Astrocyte (in vitro differentiated cells and primary cell): ENCODE data around the gene UBR4. TPM values are rescaled to one million over a fixed set of nuclear protein-coding genes. Genes with fewer than 3 reads are reported as not detected.

Experiments used
- DNase-seq: peaks from one replicate; pipeline ENCODE4 v3.0.0-alpha.2; 2010; ENCODE audit warnings: low read depth
- FAIRE-seq: peaks from 2 replicates; lab custom pipeline; 2011; peaks lifted over from hg19 to GRCh38; lab: Jason Lieb, UNC
- H2AFZ ChIP-seq: 2 replicates; pipeline ENCODE4 v1.6.0; 2012; ENCODE audit warnings: low read depth, low read length, inconsistent platforms
- H3K27ac ChIP-seq: 2 replicates; pipeline ENCODE4 v1.5.1; 2011; ENCODE audit warnings: low read depth, low read length, inconsistent platforms
- H3K27me3 ChIP-seq: 2 replicates; pipeline ENCODE4 v1.6.0; 2011; ENCODE audit warnings: low read length, inconsistent platforms; ENCODE audit not compliant: insufficient read depth
- H3K36me3 ChIP-seq: 2 replicates; pipeline ENCODE4 v1.5.1; 2011; ENCODE audit warnings: low read length, inconsistent platforms; ENCODE audit not compliant: insufficient read depth
- H3K4me1 ChIP-seq: 2 replicates; pipeline ENCODE4 v1.5.1; 2011; ENCODE audit warnings: low read length, inconsistent platforms; ENCODE audit not compliant: insufficient read depth
- H3K4me2 ChIP-seq: 2 replicates; pipeline ENCODE4 v1.6.0; 2012; ENCODE audit warnings: low read length, inconsistent platforms
- H3K4me3 ChIP-seq: 2 replicates; pipeline ENCODE4 v1.5.1; 2011; ENCODE audit warnings: low read depth, mild to moderate bottlenecking, low read length, inconsistent platforms; ENCODE audit not compliant: insufficient read depth
- H3K79me2 ChIP-seq: 2 replicates; pipeline ENCODE4 v1.6.0; 2012; ENCODE audit warnings: mild to moderate bottlenecking, low read length, inconsistent platforms; ENCODE audit not compliant: insufficient read depth
- H3K9ac ChIP-seq: 2 replicates; pipeline ENCODE4 v1.6.0; 2012; ENCODE audit warnings: mild to moderate bottlenecking, low read length, inconsistent platforms
- H3K9me3 ChIP-seq: 2 replicates; pipeline ENCODE4 v1.5.1; 2012; ENCODE audit warnings: low read depth, mild to moderate bottlenecking, low read length, inconsistent platforms; ENCODE audit not compliant: insufficient read depth
- H4K20me1 ChIP-seq: 2 replicates; pipeline ENCODE4 v1.6.0; 2012; ENCODE audit warnings: low read length, inconsistent platforms; ENCODE audit not compliant: insufficient read depth
- H3K27ac Mint-ChIP-seq: one replicate; pipeline ENCODE4 v1.8.0; 2021; ENCODE audit warnings: mild to moderate bottlenecking, mixed read lengths; ENCODE audit not compliant: unreplicated experiment
- H3K27me3 Mint-ChIP-seq: one replicate; pipeline ENCODE4 v1.8.0; 2021; ENCODE audit warnings: low read depth, mixed read lengths; ENCODE audit not compliant: unreplicated experiment
- H3K36me3 Mint-ChIP-seq: one replicate; pipeline ENCODE4 v1.8.0; 2021; ENCODE audit warnings: low read depth, mixed read lengths; ENCODE audit not compliant: unreplicated experiment
- H3K4me1 Mint-ChIP-seq: one replicate; pipeline ENCODE4 v1.8.0; 2021; ENCODE audit warnings: low read depth, mixed read lengths; ENCODE audit not compliant: unreplicated experiment
- H3K4me3 Mint-ChIP-seq: one replicate; pipeline ENCODE4 v1.8.0; 2021; ENCODE audit warnings: mild to moderate bottlenecking, moderate library complexity, mixed read lengths; ENCODE audit not compliant: unreplicated experiment
- H3K9me3 Mint-ChIP-seq: one replicate; pipeline ENCODE4 v1.8.0; 2021; ENCODE audit warnings: mild to moderate bottlenecking, mixed read lengths; ENCODE audit not compliant: unreplicated experiment
- CTCF ChIP-seq: IDR thresholded peaks from 2 replicates; pipeline ENCODE4 v1.5.1; 2011; ENCODE audit warnings: low read depth, mild to moderate bottlenecking, inconsistent platforms, low read length, moderate library complexity; ENCODE audit not compliant: insufficient read depth
- EZH2 ChIP-seq: IDR thresholded peaks from 2 replicates; pipeline ENCODE4 v1.6.1; 2012; ENCODE audit warnings: mild to moderate bottlenecking, low read length, inconsistent platforms; ENCODE audit not compliant: insufficient read depth
- total RNA-seq: library from RNA; stranded (reverse); gene quantifications from 2 replicates; pipeline ENCODE4 v1.2.1, GENCODE V29; 2021

The UBR4 gene
- total RNA-seq, 1 donor from 2014 or later = 153 TPM

- DNase-seq = no peak
- no peaks in the 10 kb centered on the region for H3K27me3 Mint-ChIP-seq
- H3K9me3 Mint-ChIP-seq = no peaks in the 10 kb centered on the region
- Histone ChIP-seq H3K27me3 (no peaks in the 10 kb centered on the region), H3K79me2 (no peaks in the 10 kb centered on the region), H2AFZ (no peak overlapping the region), H3K9ac (no peak overlapping the region), H3K4me1 (peaks cover 8% of the 10 kb centered on the region), H4K20me1 (peaks cover 50% of the 10 kb centered on the region), H3K36me3 (peaks cover 91% of the 10 kb centered on the region), H3K4me3 (no peak overlapping the region), H3K27ac (no peak overlapping the region), H3K4me2 (no peak overlapping the region), H3K9me3 (no peaks in the 10 kb centered on the region)
- H3K4me1 Mint-ChIP-seq = peaks cover 26% of the 10 kb centered on the region
- TF ChIP-seq CTCF (no peak), EZH2 (no peak)
- H3K4me3 Mint-ChIP-seq = no peak overlapping the region
- peaks cover 43% of the 10 kb centered on the region for H3K36me3 Mint-ChIP-seq
- H3K27ac Mint-ChIP-seq = no peak overlapping the region
- FAIRE-seq = no peak
Measured at GRCh38 chr1:19160831-19161230, 49.2 kb downstream of the UBR4 start.

- Mint-ChIP-seq H3K4me1 (peaks cover 5% of the 10 kb centered on the region), H3K27ac (no peak overlapping the region), H3K4me3 (no peak overlapping the region), H3K9me3 (no peaks in the 10 kb centered on the region), H3K27me3 (no peaks in the 10 kb centered on the region), H3K36me3 (peaks cover 41% of the 10 kb centered on the region)
- Histone ChIP-seq H4K20me1 (peaks cover 41% of the 10 kb centered on the region), H3K4me3 (no peak overlapping the region), H3K36me3 (peaks cover 92% of the 10 kb centered on the region), H3K9me3 (no peaks in the 10 kb centered on the region), H3K4me1 (no peaks in the 10 kb centered on the region), H2AFZ (no peak overlapping the region), H3K4me2 (no peak overlapping the region), H3K9ac (no peak overlapping the region), H3K27ac (no peak overlapping the region), H3K27me3 (no peaks in the 10 kb centered on the region), H3K79me2 (no peaks in the 10 kb centered on the region)
- FAIRE-seq (no peak), DNase-seq (no peak)
- TF ChIP-seq EZH2 (no peak), CTCF (no peak)
Measured at GRCh38 chr1:19157653-19158052, 52.4 kb downstream of the UBR4 start.

- no peaks in the 10 kb centered on the region for H3K4me1 ChIP-seq
- FAIRE-seq (no peak), DNase-seq (peak; percentile 12)
- Mint-ChIP-seq H3K36me3 (peaks cover 43% of the 10 kb centered on the region), H3K4me1 (peaks cover 3% of the 10 kb centered on the region), H3K27me3 (no peaks in the 10 kb centered on the region), H3K27ac (no peak overlapping the region), H3K9me3 (no peaks in the 10 kb centered on the region), H3K4me3 (no peak overlapping the region)
- H2AFZ ChIP-seq = no peak overlapping the region
- no peak for TF ChIP-seq EZH2
- no peak for TF ChIP-seq CTCF
- H3K4me2 ChIP-seq = no peak overlapping the region
- H3K27me3 ChIP-seq = no peaks in the 10 kb centered on the region
- no peaks in the 10 kb centered on the region for H3K79me2 ChIP-seq
- H3K36me3 ChIP-seq = peaks cover 92% of the 10 kb centered on the region
- H3K27ac ChIP-seq = no peak overlapping the region
- H3K9ac ChIP-seq = no peak overlapping the region
- peaks cover 40% of the 10 kb centered on the region for H4K20me1 ChIP-seq
- no peaks in the 10 kb centered on the region for H3K9me3 ChIP-seq
- H3K4me3 ChIP-seq = no peak overlapping the region
Measured at GRCh38 chr1:19156676-19157075, 53.4 kb downstream of the UBR4 start.
